ENCODE measurements around the gene NHEJ1.

The NHEJ1 gene

DNA sequence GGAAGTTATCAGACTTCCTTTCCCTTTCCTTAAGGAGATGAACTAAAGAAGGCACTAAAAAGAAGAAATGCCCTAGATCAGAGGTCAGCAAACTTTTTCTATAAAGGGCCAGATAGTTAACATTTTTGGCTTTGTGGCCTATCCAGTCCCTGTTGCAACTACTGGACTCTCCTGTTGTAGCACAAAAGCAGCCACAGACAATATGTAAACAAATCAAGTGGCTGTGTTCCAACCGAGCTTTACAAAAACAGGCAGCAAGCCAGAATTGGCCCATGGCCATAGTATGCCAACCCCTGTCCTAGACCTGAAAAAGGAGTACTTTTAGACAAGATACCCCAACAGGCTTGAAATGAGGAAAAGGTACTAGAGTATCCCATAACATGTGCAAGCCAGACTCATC lies 10.9 kb downstream of the NHEJ1 start:
- H3K4me3 ChIP-seq (ENCODE audit: low read depth, low read length), result no peak overlapping the region
- no peak for DNase-seq (ENCODE audit: low read depth)
- TF ChIP-seq, protein P1, sequence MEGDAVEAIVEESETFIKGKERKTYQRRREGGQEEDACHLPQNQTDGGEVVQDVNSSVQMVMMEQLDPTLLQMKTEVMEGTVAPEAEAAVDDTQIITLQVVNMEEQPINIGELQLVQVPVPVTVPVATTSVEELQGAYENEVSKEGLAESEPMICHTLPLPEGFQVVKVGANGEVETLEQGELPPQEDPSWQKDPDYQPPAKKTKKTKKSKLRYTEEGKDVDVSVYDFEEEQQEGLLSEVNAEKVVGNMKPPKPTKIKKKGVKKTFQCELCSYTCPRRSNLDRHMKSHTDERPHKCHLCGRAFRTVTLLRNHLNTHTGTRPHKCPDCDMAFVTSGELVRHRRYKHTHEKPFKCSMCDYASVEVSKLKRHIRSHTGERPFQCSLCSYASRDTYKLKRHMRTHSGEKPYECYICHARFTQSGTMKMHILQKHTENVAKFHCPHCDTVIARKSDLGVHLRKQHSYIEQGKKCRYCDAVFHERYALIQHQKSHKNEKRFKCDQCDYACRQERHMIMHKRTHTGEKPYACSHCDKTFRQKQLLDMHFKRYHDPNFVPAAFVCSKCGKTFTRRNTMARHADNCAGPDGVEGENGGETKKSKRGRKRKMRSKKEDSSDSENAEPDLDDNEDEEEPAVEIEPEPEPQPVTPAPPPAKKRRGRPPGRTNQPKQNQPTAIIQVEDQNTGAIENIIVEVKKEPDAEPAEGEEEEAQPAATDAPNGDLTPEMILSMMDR (IDR thresholded peaks at IDR 0.05; ENCODE audit: control insufficient read depth, extremely low read depth, insufficient read depth), result no peak

DNA sequence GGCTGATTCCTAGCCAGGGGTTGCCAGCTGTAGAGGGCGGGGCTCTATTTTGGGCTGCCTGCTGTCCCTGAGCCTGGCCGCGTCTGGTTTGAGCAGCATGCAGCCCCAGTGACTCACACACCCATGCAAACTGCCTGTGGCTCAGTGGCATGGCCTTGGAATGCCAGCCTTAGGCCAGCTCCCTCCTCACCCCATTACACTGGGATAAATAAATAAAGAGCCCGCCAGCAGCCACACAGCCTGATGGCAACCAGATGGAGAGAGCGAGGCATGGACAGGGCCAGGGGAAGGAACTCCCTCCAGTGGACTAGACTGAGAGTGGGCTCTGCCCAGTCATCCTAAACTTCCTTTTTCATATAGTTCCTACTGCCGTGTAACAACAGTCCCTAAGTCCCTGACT lies 18.3 kb downstream of the NHEJ1 start:
- DNase-seq (ENCODE audit: low read depth), result no peak
- TF ChIP-seq, protein P1 (IDR thresholded peaks at IDR 0.05; ENCODE audit: control insufficient read depth, extremely low read depth, insufficient read depth), result no peak
- no peak overlapping the region for H3K4me3 ChIP-seq (ENCODE audit: low read depth, low read length)

DNA sequence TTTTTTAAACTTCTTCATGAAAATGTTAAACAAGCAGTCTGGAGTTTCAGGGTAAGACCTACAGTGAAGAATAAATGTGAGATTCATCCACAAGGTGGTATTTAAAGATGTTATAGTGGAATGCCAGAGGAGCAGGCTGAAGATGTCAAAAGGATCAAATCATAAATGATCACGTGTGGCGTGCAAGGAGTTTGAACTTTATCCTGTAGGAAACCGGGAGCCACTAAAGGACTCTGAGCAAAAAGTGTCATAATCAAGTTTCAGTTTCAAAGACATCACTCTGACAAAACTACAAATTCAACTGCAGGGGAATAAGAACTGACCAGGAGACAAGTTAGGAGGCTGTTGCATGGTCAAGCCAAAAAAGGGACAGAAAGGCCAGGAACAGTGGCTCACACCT lies 19.9 kb downstream of the NHEJ1 start:
- no peak for DNase-seq (ENCODE audit: low read depth)
- TF ChIP-seq, protein P1 (IDR thresholded peaks at IDR 0.05; ENCODE audit: control insufficient read depth, extremely low read depth, insufficient read depth), result no peak

DNA sequence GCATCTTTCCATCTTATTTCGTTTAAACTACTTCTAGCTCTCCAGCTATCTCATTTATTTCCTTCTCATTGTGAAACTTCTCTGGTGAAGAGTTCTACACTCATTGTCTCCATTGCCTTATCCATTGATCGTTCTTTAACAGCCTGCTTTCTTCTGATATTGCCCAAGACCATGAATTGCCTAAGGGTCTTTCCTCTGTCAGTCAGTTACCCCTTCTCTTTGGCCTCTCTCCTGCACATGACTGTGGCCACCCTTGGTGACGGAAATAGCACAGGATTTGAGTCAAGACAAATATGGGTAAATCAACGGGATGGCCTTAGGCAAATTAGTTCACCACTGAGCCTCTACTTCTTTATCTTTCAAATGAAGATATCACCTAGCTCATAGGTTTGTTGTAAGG lies 26.6 kb downstream of the NHEJ1 start:
- no peak for DNase-seq (ENCODE audit: low read depth)
- no peak overlapping the region for H3K4me3 ChIP-seq (ENCODE audit: low read depth, low read length)
- TF ChIP-seq, protein P1 (IDR thresholded peaks at IDR 0.05; ENCODE audit: control insufficient read depth, extremely low read depth, insufficient read depth), result no peak

More for the DNA sequence above, 19.9 kb downstream of the NHEJ1 start:
- H3K4me3 ChIP-seq (ENCODE audit: low read depth, low read length), result no peak overlapping the region

DNA sequence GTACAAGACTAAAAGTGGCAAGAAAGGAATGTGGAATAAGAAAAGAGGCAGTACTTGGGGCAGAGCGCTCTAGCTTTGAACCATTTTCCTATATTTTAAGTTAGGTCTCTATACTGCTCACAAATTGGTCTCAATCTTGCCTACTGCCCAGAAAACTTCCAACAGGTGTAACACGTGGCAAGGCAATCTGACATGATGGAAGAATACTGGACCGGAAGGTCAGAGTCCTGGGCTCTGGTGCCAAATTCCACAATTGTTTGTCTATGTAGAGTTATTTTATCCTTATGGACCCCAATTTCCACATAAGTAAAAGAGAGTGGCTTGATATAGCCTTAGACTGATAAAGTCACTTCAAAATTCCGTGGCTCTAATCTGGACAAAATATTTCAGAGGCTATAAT lies 28.9 kb downstream of the NHEJ1 start:
- DNase-seq (ENCODE audit: low read depth), result no peak
- TF ChIP-seq, protein P1 (IDR thresholded peaks at IDR 0.05; ENCODE audit: control insufficient read depth, extremely low read depth, insufficient read depth), result no peak
- no peak overlapping the region for H3K4me3 ChIP-seq (ENCODE audit: low read depth, low read length)

DNA sequence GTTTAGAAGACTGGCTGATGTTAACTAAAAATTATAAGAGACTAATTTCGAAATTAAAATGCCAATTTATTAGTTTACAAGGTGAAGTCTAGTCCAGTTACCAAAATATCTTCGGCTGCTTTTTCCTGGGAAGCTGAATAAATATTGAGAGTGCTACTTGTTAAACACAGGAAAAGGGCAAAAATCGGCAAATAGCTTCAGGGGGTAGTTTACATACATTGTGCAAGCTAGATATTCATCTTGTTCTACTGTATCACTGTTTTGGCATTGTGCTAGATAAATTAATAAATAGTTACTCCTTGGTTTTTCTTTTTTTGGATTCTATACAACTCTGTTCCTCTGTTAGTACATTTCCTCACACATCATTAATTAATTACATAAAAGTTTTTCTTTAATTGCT lies 29.3 kb downstream of the NHEJ1 start:
- DNase-seq (ENCODE audit: low read depth), result no peak
- H3K4me3 ChIP-seq (ENCODE audit: low read depth, low read length), result no peak overlapping the region
- TF ChIP-seq, protein P1 (IDR thresholded peaks at IDR 0.05; ENCODE audit: control insufficient read depth, extremely low read depth, insufficient read depth), result no peak

DNA sequence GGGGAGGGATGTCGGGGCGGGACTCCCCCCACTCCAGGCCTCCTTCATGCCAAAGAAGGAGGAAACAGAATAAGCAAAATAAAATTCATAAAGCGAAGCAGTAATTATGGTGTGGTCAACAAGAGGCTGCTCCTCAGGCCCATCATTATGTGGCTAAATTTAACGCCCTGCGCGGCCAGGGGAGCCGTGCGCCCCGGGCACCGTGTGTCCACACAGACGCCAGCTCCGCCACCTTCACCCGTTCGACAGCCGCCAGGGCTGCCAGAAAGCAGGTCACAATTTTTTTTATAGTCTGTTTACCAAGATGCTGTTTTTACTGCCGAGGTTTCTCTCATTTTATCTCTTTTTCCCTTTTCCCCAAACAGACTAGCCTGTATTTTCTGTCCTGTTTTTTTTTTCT lies 31.0 kb downstream of the NHEJ1 start:
- TF ChIP-seq, protein P1 (IDR thresholded peaks at IDR 0.05; ENCODE audit: control insufficient read depth, extremely low read depth, insufficient read depth), result no peak
- no peak overlapping the region for H3K4me3 ChIP-seq (ENCODE audit: low read depth, low read length)
- DNase-seq (ENCODE audit: low read depth), result no peak

Data from LNCaP clone FGC (cell line).